Amniotic stem cell (primary cell): ENCODE measurements around the gene ZBTB20.

Experiments
- DNase-seq: peaks from one replicate; lab custom pipeline; 2025; lab: John Stamatoyannopoulos, UW

ZBTB20 gene

GRCh38 chr3:114760679-114761078 is 386.4 kb downstream of the ZBTB20 start:
- no peak for DNase-seq

- DNase-seq = no peak
Observed at GRCh38 chr3:114758831-114759699, 388.0 kb downstream of the ZBTB20 start.

- DNase-seq = no peak
Observed at GRCh38 chr3:114756506-114757279, 390.4 kb downstream of the ZBTB20 start.

GRCh38 chr3:114746502-114746901 is 400.6 kb downstream of the ZBTB20 start:
- no peak for DNase-seq

GRCh38 chr3:114745322-114746240 is 401.5 kb downstream of the ZBTB20 start:
- DNase-seq = no peak

GRCh38 chr3:114743746-114744485 is 403.2 kb downstream of the ZBTB20 start:
- DNase-seq = no peak

GRCh38 chr3:114741066-114741465 is 406.0 kb downstream of the ZBTB20 start:
- no peak for DNase-seq

GRCh38 chr3:114739627-114740026 is 407.5 kb downstream of the ZBTB20 start:
- DNase-seq = no peak

- no peak for DNase-seq
Observed at GRCh38 chr3:114732353-114732752, 414.7 kb downstream of the ZBTB20 start.

- DNase-seq = no peak
Observed at GRCh38 chr3:114730397-114730796, 416.7 kb downstream of the ZBTB20 start.

- no peak for DNase-seq
Observed at GRCh38 chr3:114727373-114727772, 419.7 kb downstream of the ZBTB20 start.

GRCh38 chr3:114725966-114726365 is 421.1 kb downstream of the ZBTB20 start:
- no peak for DNase-seq

- DNase-seq = no peak
Observed at GRCh38 chr3:114722530-114722929, 424.6 kb downstream of the ZBTB20 start.

- no peak for DNase-seq
Observed at GRCh38 chr3:114721864-114722263, 425.2 kb downstream of the ZBTB20 start.

GRCh38 chr3:114721209-114721608 is 425.9 kb downstream of the ZBTB20 start:
- DNase-seq = no peak

GRCh38 chr3:114718898-114719210 is 428.2 kb downstream of the ZBTB20 start:
- DNase-seq = no peak

- no peak for DNase-seq
Observed at GRCh38 chr3:114718071-114718897, 428.8 kb downstream of the ZBTB20 start.

GRCh38 chr3:114716916-114717315 is 430.2 kb downstream of the ZBTB20 start:
- DNase-seq = no peak

GRCh38 chr3:114716126-114716525 is 431.0 kb downstream of the ZBTB20 start:
- DNase-seq = no peak

- DNase-seq = no peak
Observed at GRCh38 chr3:114714957-114715460, 432.1 kb downstream of the ZBTB20 start.
